Right hindlimb (tissue), 1 donor: Measurements from ENCODE around the gene CCDC59.
"Not testable (repeated sequence)": the region's sequence is repeated elsewhere in the genome, so short reads cannot be mapped to it uniquely, and the experiment has no call there.

ENCODE experiments used
- DNase-seq: peaks from one replicate; pipeline ENCODE4 v3.0.0-alpha.2; 2018

Gene CCDC59

GRCh38 chr12:82358200-82359114 is at the start of gene CCDC59, which contains the start of gene METTL25:
TSS of gene CCDC59 (minus strand) at chr12:82358387. CDS start at chr12:82358376, 11 bp downstream.
TSS of gene METTL25 (plus strand) at chr12:82358529. CDS start at chr12:82358566, 37 bp downstream.
- DNase-seq: peak; percentile 99

- no peak for DNase-seq
Observed at GRCh38 chr12:82407481-82407880, 49.3 kb upstream of the CCDC59 start.

- DNase-seq: no peak
Observed at GRCh38 chr12:82406651-82407050, 48.5 kb upstream of the CCDC59 start.

GRCh38 chr12:82400819-82401218 is 42.6 kb upstream of the CCDC59 start:
- DNase-seq: no peak

- no peak for DNase-seq
Observed at GRCh38 chr12:82398879-82399278, 40.7 kb upstream of the CCDC59 start.

- DNase-seq: no peak
Observed at GRCh38 chr12:82383930-82384552, 25.9 kb upstream of the CCDC59 start.

- DNase-seq: no peak
Observed at GRCh38 chr12:82378997-82379396, 20.8 kb upstream of the CCDC59 start.

GRCh38 chr12:82375201-82375600 is 17.0 kb upstream of the CCDC59 start:
- DNase-seq: no peak

GRCh38 chr12:82366197-82366596 is 8.0 kb upstream of the CCDC59 start:
- DNase-seq: no peak

- DNase-seq: no peak
Observed at GRCh38 chr12:82363990-82364389, 5.8 kb upstream of the CCDC59 start.

GRCh38 chr12:82361461-82361915 is 3.3 kb upstream of the CCDC59 start:
- no peak for DNase-seq

GRCh38 chr12:82360834-82361233 is 2.6 kb upstream of the CCDC59 start:
- not testable (repeated sequence) for DNase-seq

- peak; percentile 27 for DNase-seq
Observed at GRCh38 chr12:82359115-82359478, 910 bp upstream of the CCDC59 start.

GRCh38 chr12:82357845-82358199 is 365 bp downstream of the CCDC59 start:
- no peak for DNase-seq

GRCh38 chr12:82357340-82357739 is 847 bp downstream of the CCDC59 start:
- DNase-seq: no peak

GRCh38 chr12:82351390-82351789 is 6.8 kb downstream of the CCDC59 start:
- no peak for DNase-seq

GRCh38 chr12:82350161-82350560 is 8.0 kb downstream of the CCDC59 start:
- DNase-seq: no peak

- no peak for DNase-seq
Observed at GRCh38 chr12:82329508-82329907, 28.7 kb downstream of the CCDC59 start.

GRCh38 chr12:82327861-82328260 is 30.3 kb downstream of the CCDC59 start:
- no peak for DNase-seq

GRCh38 chr12:82326905-82327503 is 31.2 kb downstream of the CCDC59 start:
- no peak for DNase-seq

- DNase-seq: no peak
Observed at GRCh38 chr12:82325540-82326336, 32.4 kb downstream of the CCDC59 start.

- DNase-seq: no peak
Observed at GRCh38 chr12:82319276-82319675, 38.9 kb downstream of the CCDC59 start.

- DNase-seq: no peak
Observed at GRCh38 chr12:82314406-82314892, 43.7 kb downstream of the CCDC59 start.
